T47D (cell line): ENCODE measurements around the gene LIMK2.
"Not testable (repeated sequence)": the region's sequence is repeated elsewhere in the genome, so short reads cannot be mapped to it uniquely, and the experiment has no call there.

ENCODE experiments used
- DNase-seq, 2 experiments: peaks; one replicate each; pipeline versions ENCODE4 v3.0.0 to v3.0.0-alpha.2; 2011 to 2012; ENCODE audit warnings: low read depth in 1 of 2, low spot score in 1 of 2
- JUND ChIP-seq: IDR thresholded peaks from 2 replicates; pipeline ENCODE4 v1.6.1; 2012; ENCODE audit warnings: low read depth
- in situ Hi-C: cut with HindIII; loops from 2 replicates; pipeline ENCODE4 v1.10.0; 2016; ENCODE audit warnings: low sequenced_read_pairs, low pct_unique_long_range_greater_than_20kb

Gene LIMK2

DNA sequence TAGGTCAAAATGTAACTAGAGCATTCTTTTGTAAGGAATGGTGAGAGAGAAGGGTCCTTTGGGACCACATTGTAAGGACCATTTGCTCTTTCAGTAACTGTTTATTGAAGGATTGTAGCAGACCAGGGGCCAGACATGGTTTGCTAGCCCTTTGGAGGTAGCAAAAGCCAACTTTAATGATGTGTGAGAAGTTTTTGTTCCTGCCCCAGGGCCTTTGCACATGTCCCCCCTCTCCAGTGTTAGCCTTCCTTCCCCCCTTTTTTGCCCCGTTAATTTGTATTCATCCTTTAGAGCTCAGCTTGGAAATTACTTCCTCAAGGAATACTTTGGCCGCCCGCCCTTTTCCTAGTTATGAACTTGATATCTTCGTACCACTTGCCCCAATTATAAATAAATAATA lies 9.0 kb downstream of the LIMK2 start:
- in situ Hi-C loops: no loop called here
- DNase-seq: no peak
- no peak for TF ChIP-seq JUND

- in situ Hi-C loops: no loop called here
- no peak for TF ChIP-seq JUND
- no peak for DNase-seq
Observed at GRCh38 chr22:31222736-31223135, 10.6 kb downstream of the LIMK2 start.

DNA sequence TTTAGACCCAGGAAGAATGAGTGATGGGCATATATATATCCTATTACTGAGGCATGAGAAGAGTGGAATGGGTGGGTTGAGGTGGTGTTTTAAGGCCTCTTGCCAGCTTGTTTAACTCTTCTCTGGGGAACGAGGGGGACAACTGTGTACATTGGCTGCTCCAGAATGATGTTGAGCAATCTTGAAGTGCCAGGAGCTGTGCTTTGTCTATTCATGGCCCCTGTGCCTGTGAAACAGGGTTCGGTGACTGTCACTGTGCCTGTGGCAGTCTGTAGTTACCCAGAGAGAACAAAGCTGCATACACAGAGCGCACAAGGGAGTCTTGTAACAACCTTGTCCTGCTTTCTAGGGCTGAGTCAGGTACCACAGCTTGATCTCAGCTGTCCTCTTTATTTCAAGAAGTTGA lies 11.7 kb downstream of the LIMK2 start:
- in situ Hi-C loops: no loop called here
- no peak for DNase-seq
- TF ChIP-seq JUND: no peak

GRCh38 chr22:31224691-31225090 lies 12.6 kb downstream of the LIMK2 start:
- DNase-seq, in situ Hi-C loops: not testable (repeated sequence)

GRCh38 chr22:31227186-31227585 lies 15.1 kb downstream of the LIMK2 start:
- no peak for DNase-seq
- in situ Hi-C loops: no loop called here
- no peak for TF ChIP-seq JUND

- no peak for TF ChIP-seq JUND
- DNase-seq: no peak
- in situ Hi-C loops: no loop called here
Observed at GRCh38 chr22:31229402-31230079, 17.4 kb downstream of the LIMK2 start.

- in situ Hi-C loops: no loop called here
- no peak for DNase-seq
- no peak for TF ChIP-seq JUND
Observed at GRCh38 chr22:31230155-31230870, 18.2 kb downstream of the LIMK2 start.

DNA sequence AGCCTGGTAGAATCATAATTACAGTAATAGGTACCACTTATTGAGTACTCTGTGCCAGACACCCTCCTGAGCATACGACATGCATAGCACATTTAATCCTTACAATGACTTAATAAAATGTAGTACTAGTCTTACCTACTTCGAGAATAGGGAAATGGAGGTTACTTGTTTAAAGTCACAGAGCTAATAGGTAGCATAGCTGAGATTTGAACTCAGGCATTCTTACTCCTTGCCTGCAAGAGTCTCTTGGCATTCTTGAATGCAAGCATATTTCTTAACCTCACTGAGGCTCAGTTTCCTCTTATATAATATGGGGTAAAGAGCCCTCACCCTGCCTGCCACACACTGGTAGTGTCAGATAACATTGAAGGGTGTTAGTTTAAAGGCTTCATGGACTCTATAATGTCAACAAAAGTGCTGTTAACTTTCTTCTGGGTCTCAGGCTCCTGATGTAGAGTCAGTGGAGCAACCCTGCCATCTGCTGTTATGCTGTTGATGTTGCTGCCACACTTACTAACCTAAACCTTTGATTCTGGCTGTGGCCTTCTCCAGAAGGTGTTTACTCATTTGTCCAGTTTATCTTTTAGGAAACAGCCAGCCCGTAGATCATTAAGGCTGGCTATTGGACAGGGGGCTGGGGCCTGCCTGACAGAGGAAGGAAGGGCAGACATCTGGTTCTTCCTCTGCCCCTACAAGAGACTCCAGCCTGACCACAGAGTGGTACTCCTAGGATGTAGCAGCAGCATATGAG lies 18.9 kb downstream of the LIMK2 start:
- in situ Hi-C loops: no loop called here
- DNase-seq: peak; percentile 24 to 73
- TF ChIP-seq JUND: no peak

GRCh38 chr22:31233001-31233400 lies 20.9 kb downstream of the LIMK2 start:
- DNase-seq: no peak
- no peak for TF ChIP-seq JUND
- in situ Hi-C loops: no loop called here

DNA sequence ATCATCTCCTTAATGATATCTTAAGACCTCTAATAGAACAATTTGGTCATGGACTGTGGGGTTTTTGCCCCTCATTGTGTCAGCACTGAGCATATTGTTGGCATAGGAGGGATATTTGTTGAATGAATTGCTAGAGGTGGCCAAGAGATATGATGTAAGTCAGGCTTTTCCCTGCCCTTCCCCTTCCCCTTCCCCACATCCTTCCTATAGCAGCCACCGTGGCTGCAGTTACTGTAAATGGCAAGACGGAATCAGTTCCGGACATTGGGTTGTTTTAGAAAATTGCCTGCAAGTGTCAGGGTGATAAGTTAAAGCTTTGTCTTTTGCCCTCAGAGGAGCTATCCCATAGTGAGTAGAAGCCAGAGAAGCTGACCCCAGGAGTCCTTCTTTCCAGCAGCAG lies 23.0 kb downstream of the LIMK2 start:
- DNase-seq: no peak
- TF ChIP-seq JUND: no peak
- in situ Hi-C loops: no loop called here

GRCh38 chr22:31236044-31236443 lies 23.9 kb downstream of the LIMK2 start:
- in situ Hi-C loops, DNase-seq: not testable (repeated sequence)

DNA sequence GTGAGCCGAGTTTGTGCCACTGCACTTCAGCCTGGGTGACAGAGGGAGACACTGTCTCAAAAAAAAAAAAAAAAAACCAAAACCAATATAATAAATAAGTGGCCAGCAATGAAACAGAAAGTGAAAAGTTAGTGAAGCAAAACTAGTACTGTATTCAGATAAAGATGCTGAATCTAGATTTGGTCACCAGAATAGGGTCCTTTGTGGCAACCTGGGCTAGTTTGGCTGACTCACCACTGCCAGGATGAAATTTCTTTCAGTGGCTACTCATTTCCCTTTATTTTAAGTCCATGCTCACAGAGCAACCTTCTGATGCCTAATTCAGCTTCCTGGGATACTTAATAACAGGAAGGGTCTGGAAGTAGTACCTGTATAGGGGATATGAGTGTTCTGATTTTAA lies 26.0 kb downstream of the LIMK2 start:
- in situ Hi-C loops: no loop called here
- no peak for TF ChIP-seq JUND
- DNase-seq: no peak

- DNase-seq: no peak
- in situ Hi-C loops: no loop called here
- TF ChIP-seq JUND: no peak
Observed at GRCh38 chr22:31239771-31240370, 27.8 kb downstream of the LIMK2 start.
